GM12878 (cell line): Measurements from ENCODE around the gene NELFB. TPM values are rescaled to one million over a fixed set of nuclear protein-coding genes. Genes with fewer than 3 reads are reported as not detected.

Experiments
- ATAC-seq: fragments of 200-7000 bp; cut with Tn5 transposase; 3 replicates; pipeline ENCODE4 v1.9.1; 2020; ENCODE audit warnings: mild to moderate bottlenecking, moderate library complexity
- BruUV-seq: library from RNA; stranded (reverse); fragments of 400-500 nt; replicated peaks from 2 replicates; lab custom pipeline; 2021; lab: Mats Ljungman, UMichigan
- CTCF ChIA-PET: fragments of 300-600 bp; sonication (Branson Sonifier 250); formaldehyde crosslinking; extraction: SDS; loops from one replicate; lab custom pipeline; 2021; ENCODE audit warnings: inconsistent platforms; lab: Yijun Ruan, JAX
- POLR2A ChIA-PET: fragments of 350-600 bp; formaldehyde crosslinking; extraction: SDS; loops from one replicate; lab custom pipeline; 2021; ENCODE audit warnings: inconsistent platforms; lab: Charles Lee
- RAD21 ChIA-PET: fragments of 300-600 bp; sonication (Branson Sonifier 250); formaldehyde crosslinking; loops from one replicate; lab custom pipeline; 2023; ENCODE audit warnings: antibody characterized with exemption; ENCODE audit not compliant: unreplicated experiment; lab: Charles Lee
- SMC1A ChIA-PET: fragments of 300-600 bp; sonication (Branson Sonifier 250); formaldehyde crosslinking; loops from one replicate; lab custom pipeline; 2023; ENCODE audit not compliant: unreplicated experiment, uncharacterized antibody; lab: Charles Lee
- DNase-seq: peaks from one replicate; pipeline ENCODE4 v3.0.0-alpha.2; 2011; ENCODE audit warnings: low read depth, low spot score
- FAIRE-seq: peaks from 3 replicates; lab custom pipeline; 2011; peaks lifted over from hg19 to GRCh38; lab: Jason Lieb, UNC
- H2AFZ ChIP-seq: 2 replicates; pipeline ENCODE4 v1.6.0; 2011; ENCODE audit warnings: low read depth, low read length, control low read depth; ENCODE audit not compliant: control insufficient read depth
- H3K27ac ChIP-seq: 2 replicates; pipeline ENCODE4 v1.5.1; 2011; ENCODE audit warnings: control low read depth; ENCODE audit not compliant: control insufficient read depth, insufficient read depth
- H3K27me3 ChIP-seq, 2 experiments: replicated peaks in 1 of 2; 2 replicates each; pipeline versions ENCODE4 v1.6.0 to v1.6.1; 2011; ENCODE audit warnings: low read length in 1 of 2; ENCODE audit not compliant: control insufficient read depth in 2 of 2, insufficient read depth in 2 of 2
- H3K36me3 ChIP-seq, 2 experiments: 2 replicates each; pipeline ENCODE4 v1.5.1; 2011; ENCODE audit warnings: low read length in 1 of 2; ENCODE audit not compliant: control insufficient read depth in 2 of 2, insufficient read depth in 2 of 2
- H3K4me1 ChIP-seq: 2 replicates; pipeline ENCODE4 v1.6.1; 2011; ENCODE audit warnings: mild to moderate bottlenecking, low read length, moderate library complexity, mixed read lengths; ENCODE audit not compliant: control insufficient read depth, insufficient read depth
- H3K4me2 ChIP-seq: 2 replicates; pipeline ENCODE4 v1.6.0; 2011; ENCODE audit warnings: control low read depth; ENCODE audit not compliant: control insufficient read depth, insufficient read depth
- H3K4me3 ChIP-seq: fragments of 200-600 bp; sonication (generic); 2 replicates; pipeline ENCODE4 v1.5.1; 2016
- H3K79me2 ChIP-seq: 2 replicates; pipeline ENCODE4 v1.6.0; 2011; ENCODE audit warnings: low read length; ENCODE audit not compliant: control insufficient read depth, insufficient read depth
- H3K9ac ChIP-seq: 2 replicates; pipeline ENCODE4 v1.8.0; 2011; ENCODE audit warnings: low read length, control low read depth, mixed read lengths; ENCODE audit not compliant: control insufficient read depth, insufficient read depth
- H3K9me3 ChIP-seq: replicated peaks from 3 replicates; pipeline ENCODE4 v1.5.1; 2011; ENCODE audit warnings: mild to moderate bottlenecking, low read length; ENCODE audit not compliant: control insufficient read depth, insufficient read depth
- H4K20me1 ChIP-seq: 2 replicates; pipeline ENCODE4 v1.6.0; 2011; ENCODE audit not compliant: control insufficient read depth, insufficient read depth
- CHD2 ChIP-seq: IDR thresholded peaks from 2 replicates; pipeline ENCODE4 v1.6.1; 2011; ENCODE audit warnings: low read depth, low read length, improper control_type of control experiment, borderline replicate concordance
- EGR1 ChIP-seq, 2 experiments: IDR thresholded peaks; 1 replicate in 1 of 2; 2 replicates in 1 of 2; pipeline ENCODE4 v1.6.1; 2011 to 2012; ENCODE audit warnings: low read depth in 2 of 2, low read length in 2 of 2, borderline replicate concordance in 1 of 2, mild to moderate bottlenecking in 1 of 2, moderate library complexity in 1 of 2
- IKZF1 ChIP-seq: fragments of 450-650 bp; conservative IDR thresholded peaks from 2 replicates; pipeline ENCODE4 v1.6.1; 2017; ENCODE audit warnings: antibody characterized with exemption, mild to moderate bottlenecking
- MTA2 ChIP-seq: fragments of 450-650 bp; IDR thresholded peaks from 2 replicates; pipeline ENCODE4 v1.6.1; 2016; ENCODE audit warnings: low read depth, mild to moderate bottlenecking, moderate library complexity
- PAX5 ChIP-seq: IDR thresholded peaks from 2 replicates; pipeline ENCODE4 v1.6.1; 2011; ENCODE audit warnings: low read depth, low read length, borderline replicate concordance
- POU2F2 ChIP-seq: IDR thresholded peaks from 3 replicates; pipeline ENCODE4 v1.6.1; 2011; ENCODE audit warnings: low read depth, mild to moderate bottlenecking, low read length, borderline replicate concordance
- YY1 ChIP-seq: IDR thresholded peaks from 2 replicates; pipeline ENCODE4 v1.6.1; 2011; ENCODE audit warnings: low read depth, mild to moderate bottlenecking, low read length
- WGBS: methylation state at CpG from one replicate; pipeline ENCODE4 v1.1.6; 2016; ENCODE audit warnings: low lambda C conversion rate; ENCODE audit not compliant: insufficient replicate concordance, insufficient coverage; ENCODE audit errors: missing lambda C conversion rate; 5-methylcytosine and 5-hydroxymethylcytosine counted together
- in situ Hi-C: fragments of 300-500 bp; cut with MboI; formaldehyde crosslinking; loops from 9 replicates; pipeline ENCODE4 v1.14.3; 2018; ENCODE audit warnings: mixed read lengths
- intact Hi-C: fragments of 100-400 bp; cut with micrococcal nuclease; formaldehyde crosslinking; loops from one replicate; pipeline ENCODE4 v1.14.2; 2022; ENCODE audit not compliant: unreplicated experiment
- polyA plus RNA-seq, 11 experiments: library from polyadenylated mRNA; depleted of rRNA in 4 of 11; unstranded in 6 of 11; stranded (reverse) in 5 of 11; fragments of >200 nt; fragmentation: Nextera tagmentation in 4 of 11; fragmentation: Illumina TruSeq in 1 of 11; extraction: Ambion mirVana in 4 of 11; extraction: Trizol in 1 of 11; gene quantifications; 1 replicate in 1 of 11; 2 replicates in 10 of 11; pipeline versions ENCODE4 v1.2.1 to v1.2.3, GENCODE V29; 2011 to 2016; ENCODE audit warnings: inconsistent platforms in 2 of 11, missing spikeins in 2 of 11, low read depth in 1 of 11
- total RNA-seq, 4 experiments: library from RNA; depleted of rRNA in 3 of 4; stranded (reverse); fragments of >200 nt in 3 of 4; fragmentation: Illumina TruSeq in 1 of 4; extraction: Trizol in 1 of 4; gene quantifications; 2 replicates each; pipeline versions ENCODE4 v1.2.1 to v1.2.3, GENCODE V29; 2013 to 2021
- TF ChIP-seq, protein P1 (sequence below): IDR thresholded peaks from 2 replicates; pipeline ENCODE4 v1.6.1; 2012; ENCODE audit warnings: mild to moderate bottlenecking, low read depth, low read length

The NELFB gene
- total and polyA plus RNA-seq, 10 of the 15 experiments (the other 5 are each of a cell fraction or from before 2014, with no cell fraction given): 0.19 to 63.4 (median 30.9) TPM

DNA sequence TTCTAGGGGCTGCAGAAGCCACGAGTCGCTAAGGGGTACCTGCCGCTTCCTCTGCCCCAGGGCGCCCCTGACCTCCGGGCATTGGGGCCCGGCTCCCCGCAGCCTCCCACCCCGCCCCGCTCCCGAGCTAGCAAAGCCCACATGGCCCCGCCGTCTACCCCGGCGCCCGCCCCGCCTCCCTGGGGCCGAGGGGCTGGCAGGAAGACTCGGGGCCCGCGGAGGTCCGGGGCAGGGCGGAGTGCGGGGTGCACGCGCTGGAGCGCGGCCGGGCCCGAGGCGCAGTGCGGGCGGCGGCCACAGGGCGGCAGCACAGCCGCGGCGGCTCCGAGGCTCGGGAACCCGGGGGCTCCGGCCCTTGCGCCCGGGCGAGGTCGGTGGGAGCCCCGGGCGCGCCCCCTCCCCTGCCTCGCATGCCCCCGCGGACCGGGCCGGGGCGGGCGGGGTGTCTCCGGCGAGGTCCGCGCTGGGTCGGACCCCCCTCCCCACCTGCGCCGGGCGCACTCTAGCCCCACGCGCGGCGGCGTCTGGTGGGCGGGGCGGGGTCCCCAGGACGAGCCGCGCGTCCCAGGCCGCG lies 40.2 kb downstream of the NELFB start (continued):
- peak; percentile 63 for TF ChIP-seq YY1
- no peak for TF ChIP-seq CHD2
- TF ChIP-seq MTA2: no peak
- peak; percentile 52; the same call in 1 of the 2 replicates for TF ChIP-seq PAX5
- TF ChIP-seq, protein P1, sequence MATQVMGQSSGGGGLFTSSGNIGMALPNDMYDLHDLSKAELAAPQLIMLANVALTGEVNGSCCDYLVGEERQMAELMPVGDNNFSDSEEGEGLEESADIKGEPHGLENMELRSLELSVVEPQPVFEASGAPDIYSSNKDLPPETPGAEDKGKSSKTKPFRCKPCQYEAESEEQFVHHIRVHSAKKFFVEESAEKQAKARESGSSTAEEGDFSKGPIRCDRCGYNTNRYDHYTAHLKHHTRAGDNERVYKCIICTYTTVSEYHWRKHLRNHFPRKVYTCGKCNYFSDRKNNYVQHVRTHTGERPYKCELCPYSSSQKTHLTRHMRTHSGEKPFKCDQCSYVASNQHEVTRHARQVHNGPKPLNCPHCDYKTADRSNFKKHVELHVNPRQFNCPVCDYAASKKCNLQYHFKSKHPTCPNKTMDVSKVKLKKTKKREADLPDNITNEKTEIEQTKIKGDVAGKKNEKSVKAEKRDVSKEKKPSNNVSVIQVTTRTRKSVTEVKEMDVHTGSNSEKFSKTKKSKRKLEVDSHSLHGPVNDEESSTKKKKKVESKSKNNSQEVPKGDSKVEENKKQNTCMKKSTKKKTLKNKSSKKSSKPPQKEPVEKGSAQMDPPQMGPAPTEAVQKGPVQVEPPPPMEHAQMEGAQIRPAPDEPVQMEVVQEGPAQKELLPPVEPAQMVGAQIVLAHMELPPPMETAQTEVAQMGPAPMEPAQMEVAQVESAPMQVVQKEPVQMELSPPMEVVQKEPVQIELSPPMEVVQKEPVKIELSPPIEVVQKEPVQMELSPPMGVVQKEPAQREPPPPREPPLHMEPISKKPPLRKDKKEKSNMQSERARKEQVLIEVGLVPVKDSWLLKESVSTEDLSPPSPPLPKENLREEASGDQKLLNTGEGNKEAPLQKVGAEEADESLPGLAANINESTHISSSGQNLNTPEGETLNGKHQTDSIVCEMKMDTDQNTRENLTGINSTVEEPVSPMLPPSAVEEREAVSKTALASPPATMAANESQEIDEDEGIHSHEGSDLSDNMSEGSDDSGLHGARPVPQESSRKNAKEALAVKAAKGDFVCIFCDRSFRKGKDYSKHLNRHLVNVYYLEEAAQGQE: no peak

DNA sequence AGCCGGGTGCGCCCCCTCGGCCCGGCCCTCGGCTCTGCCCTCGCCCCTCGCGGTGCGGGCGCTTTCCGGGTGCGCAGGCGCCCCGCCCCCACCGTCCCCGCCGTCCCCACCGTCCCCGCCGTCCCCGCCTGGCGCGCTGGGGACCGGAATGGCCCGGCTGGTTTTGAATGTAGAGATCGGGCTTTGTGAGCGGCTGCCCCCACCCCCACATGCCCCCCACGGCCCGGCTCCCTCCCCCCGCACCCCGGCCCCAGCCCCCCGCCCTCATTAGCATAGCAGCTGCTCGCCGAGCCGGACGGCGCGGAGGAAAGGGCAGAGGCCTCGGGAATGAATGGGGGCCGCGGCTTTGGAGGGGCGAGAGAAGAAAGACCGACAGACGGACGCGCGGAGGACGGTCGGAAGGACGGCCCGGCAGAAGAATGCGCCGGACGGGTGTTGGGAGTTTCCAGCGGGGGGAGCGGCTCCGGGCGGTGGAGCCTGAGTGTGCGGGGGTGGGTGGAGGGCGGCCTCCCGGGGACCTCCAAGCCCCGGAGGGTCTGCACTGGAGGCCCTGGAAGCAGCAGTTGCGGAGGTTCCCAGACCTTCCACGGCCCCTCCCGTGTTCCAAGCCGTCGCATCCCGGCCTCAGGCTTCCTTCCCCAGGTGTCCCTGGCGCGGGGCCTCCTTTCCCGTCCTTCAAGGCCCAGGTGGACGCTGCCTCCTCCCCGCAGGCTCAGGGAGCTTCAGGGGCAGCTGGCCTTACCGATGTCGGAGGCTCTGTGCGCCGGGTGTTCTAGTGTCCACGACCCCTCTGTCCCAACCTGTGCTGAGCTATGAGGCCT lies 40.9 kb downstream of the NELFB start:
- peaks cover 15% of the 10 kb centered on the region for H3K4me1 ChIP-seq
- H3K79me2 ChIP-seq: no peaks in the 10 kb centered on the region; the same call in 1 of the 2 replicates
- no peak for DNase-seq
- H3K36me3 ChIP-seq: no peaks in the 10 kb centered on the region
- TF ChIP-seq POU2F2 (no peak), EGR1 (IDR thresholded peaks at IDR 0.05; ENCODE audit: borderline replicate concordance in 1 of 2, low read depth in 2 of 2, low read length in 2 of 2) (peak in 1 of 2 experiments; percentile 39; a peak in 1 of 3 replicates), IKZF1 (peak; percentile 35; the same call in 1 of the 2 replicates)
- WGBS: 43% methylated on average over 23 of the region's 78 CpGs
- FAIRE-seq: no peak
- in situ Hi-C loops: no loop called here
- H2AFZ ChIP-seq: peak overlapping the region; percentile 8; the same call in 1 of the 2 replicates
- ChIA-PET RAD21 (no interaction called here), POLR2A (interaction anchor here (0.6 kb wide), 2 partner anchors 122 to 199 kb away, joined by 3 to 7 read pairs; no protein-coding TSS in a partner anchor), CTCF (interaction anchor here (1.1 kb wide), 1 partner anchor 9 kb away, joined by 3 read pairs; no protein-coding TSS in a partner anchor), SMC1A (interaction anchor here (1.1 kb wide), 2 partner anchors 9 to 149 kb away, joined by 3 read pairs; no protein-coding TSS in a partner anchor)
- no peak overlapping the region for H3K4me3 ChIP-seq
- no peak overlapping the region for H3K9ac ChIP-seq
- no peak for ATAC-seq
- no peaks in the 10 kb centered on the region for H4K20me1 ChIP-seq
- peaks cover 2% of the 10 kb centered on the region; the same call in 2 of the 3 replicates for H3K9me3 ChIP-seq
- H3K4me2 ChIP-seq: peak overlapping the region; percentile 68; the same call in 1 of the 2 replicates
- no peaks in the 10 kb centered on the region; a peak in 1 of 4 replicates for H3K27me3 ChIP-seq
- no TSS peak for BruUV-seq
- H3K27ac ChIP-seq: no peak overlapping the region
- intact Hi-C loops: loop anchor here (2.0 to 10.0 kb wide), 2 partner anchors 149 to 229 kb away; no protein-coding TSS in a partner anchor
